ENCODE measurements around the gene MIF4GD.

DNA sequence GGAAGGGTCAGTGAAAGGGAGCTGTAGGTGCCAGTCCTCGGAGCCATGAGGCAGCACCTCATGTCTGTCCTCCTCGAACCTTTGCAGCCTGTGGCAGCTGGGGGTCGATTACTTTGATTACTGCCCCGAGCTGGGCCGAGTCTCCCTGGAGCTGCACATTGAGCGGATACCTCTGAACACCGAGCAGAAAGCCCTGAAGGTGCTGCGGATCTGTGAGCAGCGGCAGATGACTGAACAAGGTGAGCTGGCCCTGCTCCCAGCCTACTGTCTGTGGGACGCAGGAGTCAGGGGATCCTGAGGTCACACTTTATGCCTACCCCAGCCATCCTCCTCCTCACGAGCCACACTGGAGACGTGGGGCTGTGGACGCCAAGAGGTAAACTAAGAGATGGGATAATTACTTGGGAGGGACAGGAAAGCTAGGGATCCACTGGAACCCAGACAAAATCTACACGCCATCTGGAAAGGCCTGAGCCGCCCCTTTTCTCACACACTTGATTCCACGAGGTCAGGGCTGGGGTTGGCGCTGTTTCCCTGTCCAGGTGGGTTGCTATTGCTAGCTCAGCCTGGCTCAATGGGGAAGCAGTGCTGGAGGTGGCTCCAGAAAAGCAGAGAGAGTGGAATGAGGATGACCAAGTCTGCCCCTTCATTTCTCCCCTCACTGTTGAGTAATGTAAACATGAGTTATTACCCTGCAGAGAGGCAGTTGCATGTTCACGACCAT is 39.1 kb downstream of the MIF4GD start:
- TF ChIP-seq, protein P1, sequence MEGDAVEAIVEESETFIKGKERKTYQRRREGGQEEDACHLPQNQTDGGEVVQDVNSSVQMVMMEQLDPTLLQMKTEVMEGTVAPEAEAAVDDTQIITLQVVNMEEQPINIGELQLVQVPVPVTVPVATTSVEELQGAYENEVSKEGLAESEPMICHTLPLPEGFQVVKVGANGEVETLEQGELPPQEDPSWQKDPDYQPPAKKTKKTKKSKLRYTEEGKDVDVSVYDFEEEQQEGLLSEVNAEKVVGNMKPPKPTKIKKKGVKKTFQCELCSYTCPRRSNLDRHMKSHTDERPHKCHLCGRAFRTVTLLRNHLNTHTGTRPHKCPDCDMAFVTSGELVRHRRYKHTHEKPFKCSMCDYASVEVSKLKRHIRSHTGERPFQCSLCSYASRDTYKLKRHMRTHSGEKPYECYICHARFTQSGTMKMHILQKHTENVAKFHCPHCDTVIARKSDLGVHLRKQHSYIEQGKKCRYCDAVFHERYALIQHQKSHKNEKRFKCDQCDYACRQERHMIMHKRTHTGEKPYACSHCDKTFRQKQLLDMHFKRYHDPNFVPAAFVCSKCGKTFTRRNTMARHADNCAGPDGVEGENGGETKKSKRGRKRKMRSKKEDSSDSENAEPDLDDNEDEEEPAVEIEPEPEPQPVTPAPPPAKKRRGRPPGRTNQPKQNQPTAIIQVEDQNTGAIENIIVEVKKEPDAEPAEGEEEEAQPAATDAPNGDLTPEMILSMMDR (IDR thresholded peaks at IDR 0.05) = no peak
- no peak for TF ChIP-seq POLR2A (IDR thresholded peaks at IDR 0.05)
